ENCODE results near the gene SORCS2.

The SORCS2 gene

DNA sequence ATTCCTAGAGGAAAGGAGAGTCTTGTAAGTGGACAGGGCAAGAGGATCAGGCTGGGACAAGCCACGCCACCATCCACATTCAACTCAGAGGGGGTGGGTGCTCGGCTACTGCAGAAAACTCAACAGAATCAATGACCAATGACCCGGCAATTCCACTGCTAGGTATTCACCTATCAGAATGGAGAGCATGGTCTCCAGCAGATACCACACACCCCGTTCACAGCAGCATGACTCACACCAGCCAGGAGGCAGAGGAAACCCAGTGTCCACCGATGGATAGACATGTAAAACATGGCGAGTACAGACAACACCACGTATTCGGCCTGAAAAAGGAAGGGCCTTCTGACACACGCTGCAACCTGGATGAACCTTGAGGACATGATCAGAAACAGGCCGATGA lies 571.5 kb downstream of the SORCS2 start:
- no peak for DNase-seq

DNA sequence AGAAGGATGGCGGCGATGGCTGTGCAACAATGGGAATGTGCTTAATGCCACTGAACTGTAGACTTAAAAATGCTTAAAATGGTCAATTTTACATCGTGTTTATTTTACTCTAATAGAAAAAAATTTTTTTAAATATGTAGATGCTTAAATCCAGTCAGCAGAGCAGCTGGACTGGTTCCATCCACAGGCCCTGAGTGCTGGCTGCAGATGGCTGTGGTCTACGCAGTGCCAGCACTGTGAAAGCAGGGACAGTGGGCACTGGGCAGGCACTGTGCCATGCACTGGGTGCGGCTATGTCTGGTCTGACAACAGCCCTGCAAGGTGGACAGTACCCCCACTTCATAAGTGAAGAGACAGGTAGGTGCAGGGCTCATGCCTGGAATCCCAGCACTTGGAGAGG lies 572.1 kb downstream of the SORCS2 start:
- no peak for DNase-seq

DNA sequence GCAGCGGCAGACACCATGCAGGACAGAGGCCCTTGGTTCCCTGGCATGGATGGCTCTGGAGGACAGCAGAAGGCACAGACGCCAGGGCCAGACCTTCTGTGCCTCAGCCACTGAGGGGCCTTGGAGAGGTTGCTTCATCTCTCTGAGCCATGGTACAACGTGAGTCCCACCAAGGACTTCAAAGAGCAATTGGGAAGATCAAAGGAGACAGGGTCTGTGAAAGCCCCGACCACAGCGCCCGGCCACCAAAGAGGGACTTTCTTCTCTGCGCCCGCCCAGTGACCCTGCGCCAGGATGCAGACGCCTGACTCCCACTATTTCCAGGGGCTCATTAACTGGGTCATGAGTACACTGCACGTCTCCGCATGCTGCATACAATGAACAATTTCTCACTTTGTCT lies 573.3 kb downstream of the SORCS2 start:
- no peak for DNase-seq

GRCh38 chr4:7766086-7766485 lies 573.7 kb downstream of the SORCS2 start:
- no peak for DNase-seq

GRCh38 chr4:7766661-7767345 lies 574.5 kb downstream of the SORCS2 start:
- DNase-seq: no peak

DNA sequence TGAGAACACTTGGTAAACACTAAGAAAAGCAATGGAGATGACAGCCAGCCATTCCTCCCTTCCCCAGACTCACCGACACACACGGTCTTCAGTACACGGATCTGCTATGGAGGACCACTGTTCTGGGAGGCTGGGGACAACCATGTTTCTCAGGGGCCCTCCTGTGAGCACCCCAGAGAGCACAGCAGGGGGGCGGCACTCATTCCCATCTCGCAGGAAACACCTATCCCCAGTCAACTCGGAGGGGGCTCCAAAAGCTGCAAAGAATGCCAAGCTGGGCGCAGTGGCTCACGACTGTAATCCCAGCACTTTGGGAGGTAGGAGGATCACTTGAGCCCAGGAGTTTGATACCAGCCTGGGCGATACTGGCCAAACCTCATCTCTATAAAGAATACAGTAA lies 575.2 kb downstream of the SORCS2 start:
- no peak for DNase-seq

GRCh38 chr4:7767966-7768365 lies 575.6 kb downstream of the SORCS2 start:
- no peak for DNase-seq

GRCh38 chr4:7768736-7769135 lies 576.4 kb downstream of the SORCS2 start:
- no peak for DNase-seq

GRCh38 chr4:7769396-7770223 lies 577.3 kb downstream of the SORCS2 start:
- no peak for DNase-seq

DNA sequence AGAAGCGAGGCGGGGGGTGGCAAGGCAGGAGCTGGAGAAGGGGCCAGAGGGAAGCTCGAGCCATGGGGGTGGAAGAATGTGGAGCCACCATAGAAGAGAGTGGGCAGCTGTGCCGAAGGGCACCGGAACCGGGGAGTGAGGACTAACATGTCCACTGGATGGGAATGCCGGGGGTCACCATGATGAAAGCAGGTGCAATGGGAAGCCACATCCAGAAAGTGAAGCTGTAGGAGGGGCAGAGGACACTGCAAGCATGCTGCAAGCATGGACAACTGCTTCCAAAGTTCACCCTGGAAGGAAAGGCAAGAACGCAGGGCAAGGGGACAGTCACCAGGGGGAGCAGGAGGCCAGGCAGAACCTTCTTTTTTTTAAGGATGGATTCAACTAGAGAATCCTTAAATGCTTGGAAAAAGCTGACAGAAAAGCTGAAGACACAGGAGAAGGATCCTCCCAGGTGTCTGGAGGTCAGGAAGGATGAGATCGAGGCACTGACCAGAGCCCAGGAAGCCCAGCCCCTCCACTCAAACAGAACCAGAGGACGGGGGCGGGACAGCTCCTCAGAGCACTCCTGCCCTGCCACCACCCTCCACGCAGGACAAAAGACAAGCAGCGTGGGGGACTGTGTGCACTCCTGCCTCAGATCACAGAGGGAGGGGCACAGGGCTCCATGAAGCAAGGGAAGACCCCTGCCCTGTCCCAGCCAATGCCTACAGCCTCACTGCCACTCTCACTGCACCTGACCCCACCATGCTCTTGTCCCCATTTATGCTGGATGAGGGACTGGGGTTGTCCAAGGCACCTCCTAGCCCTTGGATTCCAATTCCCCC lies 578.1 kb downstream of the SORCS2 start:
- no peak for DNase-seq

DNA sequence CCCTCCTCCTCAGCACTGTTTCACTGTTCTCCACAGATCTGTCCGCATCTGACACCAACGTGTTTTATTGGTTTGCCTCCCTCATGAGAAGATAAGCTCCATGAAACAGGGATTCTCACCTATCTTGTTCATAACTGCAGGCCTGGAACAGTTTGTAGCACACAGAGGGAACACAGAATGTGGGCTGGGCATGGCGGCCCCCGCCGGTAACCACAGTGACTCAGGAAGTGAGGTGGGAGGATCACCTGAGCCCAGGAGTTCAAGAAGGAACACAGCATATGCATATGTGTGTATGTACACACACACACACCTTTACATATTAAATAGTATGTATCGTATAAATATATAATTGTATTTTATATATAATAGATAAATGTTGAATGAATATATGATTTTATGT lies 578.7 kb downstream of the SORCS2 start:
- no peak for DNase-seq

- no peak for DNase-seq
These were observed 579.5 kb downstream of the SORCS2 start for GRCh38 chr4:7771541-7772507.

- no peak for DNase-seq
These were observed 580.5 kb downstream of the SORCS2 start for GRCh38 chr4:7772711-7773385.

GRCh38 chr4:7773401-7774180 lies 581.3 kb downstream of the SORCS2 start:
- no peak for DNase-seq

GRCh38 chr4:7774301-7775294 lies 582.3 kb downstream of the SORCS2 start:
- DNase-seq: no peak

DNA sequence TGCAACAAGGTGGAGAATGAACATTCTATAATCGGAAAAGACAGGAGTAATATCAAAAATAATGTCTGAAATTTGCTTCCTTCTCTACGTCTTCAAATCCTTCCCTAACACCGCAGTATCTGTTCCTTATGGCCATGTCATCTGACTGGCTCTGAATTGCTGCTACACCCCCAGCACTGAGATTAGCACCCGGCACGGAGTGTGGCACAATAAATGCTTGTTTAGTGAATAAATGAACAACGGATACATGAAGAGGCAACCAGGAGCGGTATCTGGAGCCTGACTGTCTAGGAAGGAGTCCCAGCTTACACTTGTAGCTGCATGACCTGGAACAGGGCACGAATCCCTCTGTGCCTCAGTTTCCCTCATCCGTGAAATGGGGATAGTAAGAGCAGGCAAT lies 583.1 kb downstream of the SORCS2 start:
- DNase-seq: no peak

DNA sequence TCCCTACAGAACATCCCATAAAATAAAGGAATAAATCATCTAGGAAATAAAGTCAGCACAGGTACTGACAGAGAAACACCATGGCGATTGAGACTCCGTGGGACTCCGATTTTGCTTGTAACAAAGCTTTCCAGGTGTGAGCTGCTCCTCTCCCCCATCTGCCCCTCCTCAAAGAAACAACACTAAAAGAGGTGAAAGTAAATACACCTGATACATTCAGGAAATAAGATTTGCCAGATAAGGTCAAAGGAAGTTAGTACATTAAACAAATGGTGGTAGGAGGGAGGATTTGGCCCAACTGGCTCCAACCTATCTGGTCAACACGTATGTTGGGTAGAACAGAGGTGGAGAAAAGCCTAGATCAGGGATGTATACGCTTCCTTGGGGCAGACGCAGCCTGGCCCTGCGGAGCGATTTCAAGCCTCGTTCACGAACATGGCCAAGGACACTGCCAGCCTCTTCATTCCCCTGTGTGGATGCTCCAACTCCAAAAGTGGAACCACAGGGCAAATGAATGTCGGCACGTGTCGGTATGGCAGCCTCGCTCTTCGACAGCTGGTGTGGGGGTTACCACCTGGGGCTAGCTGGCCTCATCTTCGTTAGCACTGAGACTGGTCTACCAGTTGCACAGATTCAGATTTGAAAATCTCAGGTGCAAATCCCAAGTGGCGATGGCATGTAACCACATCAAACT lies 584.8 kb downstream of the SORCS2 start:
- DNase-seq: no peak

DNA sequence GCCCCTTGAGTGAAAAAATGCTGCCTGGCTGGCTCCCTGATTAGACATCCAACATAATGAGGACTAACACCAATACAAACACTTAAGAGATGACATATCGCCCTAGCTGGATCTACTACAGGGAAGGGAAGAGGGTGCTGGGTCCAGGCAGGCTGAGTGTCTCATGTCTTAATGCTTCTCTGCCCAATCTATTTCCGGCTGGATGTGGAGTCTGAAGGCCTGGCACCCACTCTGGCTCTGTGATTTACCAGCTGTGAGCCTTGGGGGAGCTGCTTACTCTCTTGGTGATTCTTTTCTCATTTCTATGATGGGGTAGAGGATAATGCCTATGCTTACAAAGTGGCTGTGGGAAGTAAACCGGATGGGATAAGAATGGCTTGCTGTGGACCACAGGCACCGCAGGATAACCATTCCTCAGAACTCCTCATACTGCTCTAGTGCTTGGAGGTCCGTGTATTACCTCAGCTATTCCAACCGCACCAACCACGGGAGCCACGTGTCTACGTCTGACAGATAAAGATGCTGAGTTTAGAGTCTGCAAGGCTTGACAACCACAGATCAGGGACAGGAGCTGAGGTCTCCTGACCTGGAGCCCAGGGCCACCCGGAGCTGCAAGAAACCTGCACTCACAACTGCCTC lies 585.7 kb downstream of the SORCS2 start:
- no peak for DNase-seq

Measured in NK-92 treated with Interleukin-12 subunit alpha and Interleukin-12 subunit beta, amount 100 ng/mL, for 24 hours (cell line).